Activated B cell treated with CpG ODN at 0.5 μM for 24 hours (primary cell): ENCODE measurements around the gene PRR30. TPM values are rescaled to one million over a fixed set of nuclear protein-coding genes. Genes with fewer than 3 reads are reported as not detected.

Source experiments
- ATAC-seq: fragments of 200-7000 bp; cut with Tn5 transposase; one replicate; pipeline ENCODE4 v1.10.0; 2021; ENCODE audit warnings: low read depth, mild to moderate bottlenecking, moderate library complexity
- CTCF ChIA-PET: fragments of 350-600 bp; sonication (Branson Sonifier 250); formaldehyde crosslinking; loops from one replicate; lab custom pipeline; 2021; ENCODE audit warnings: antibody characterized with exemption; lab: Charles Lee
- POLR2A ChIA-PET: fragments of 350-600 bp; sonication (Branson Sonifier 250); formaldehyde crosslinking; loops from one replicate; lab custom pipeline; 2021; ENCODE audit warnings: antibody characterized with exemption; lab: Charles Lee
- DNase-seq: peaks from one replicate; pipeline ENCODE4 v3.0.0; 2022
- H3K27ac Mint-ChIP-seq: one replicate; pipeline ENCODE4 v1.8.0; 2020; ENCODE audit warnings: mixed read lengths
- H3K27me3 Mint-ChIP-seq: one replicate; pipeline ENCODE4 v1.8.0; 2021; ENCODE audit warnings: mixed read lengths
- H3K36me3 Mint-ChIP-seq: one replicate; pipeline ENCODE4 v1.8.0; 2021; ENCODE audit warnings: low read depth, mixed read lengths
- H3K4me1 Mint-ChIP-seq: one replicate; pipeline ENCODE4 v1.8.0; 2021; ENCODE audit warnings: mixed read lengths
- H3K4me3 Mint-ChIP-seq: one replicate; pipeline ENCODE4 v1.8.0; 2020; ENCODE audit warnings: mild to moderate bottlenecking, mixed read lengths
- H3K9me3 Mint-ChIP-seq: one replicate; pipeline ENCODE4 v1.8.0; 2020; ENCODE audit warnings: mixed read lengths
- CTCF ChIP-seq: fragments of 200-600 bp; IDR thresholded peaks from one replicate; pipeline ENCODE4 v1.8.0; 2022; ENCODE audit warnings: antibody characterized with exemption, mild to moderate bottlenecking
- intact Hi-C: fragments of 100-400 bp; cut with micrococcal nuclease; formaldehyde crosslinking; loops from one replicate; pipeline ENCODE4 v1.15.1; 2024
- total RNA-seq: library from RNA; stranded (reverse); gene quantifications from 2 replicates; pipeline ENCODE4 v1.2.3, GENCODE V29; 2022

The PRR30 gene
- total RNA-seq, 1 donor from 2014 or later, result not detected

- H3K4me3 Mint-ChIP-seq, result no peak overlapping the region
- ChIA-PET POLR2A (interaction anchor here (0.6 kb wide), 1 partner anchor 345 kb away, joined by 8 read pairs; no protein-coding TSS in a partner anchor), CTCF (no interaction called here)
- H3K9me3 Mint-ChIP-seq, result no peaks in the 10 kb centered on the region
- ATAC-seq (no peak), DNase-seq (no peak)
- no peaks in the 10 kb centered on the region for H3K27me3 Mint-ChIP-seq
- H3K27ac Mint-ChIP-seq, result no peak overlapping the region
- H3K4me1 Mint-ChIP-seq, result peaks cover 11% of the 10 kb centered on the region
- H3K36me3 Mint-ChIP-seq, result no peaks in the 10 kb centered on the region
- no peak for TF ChIP-seq CTCF
- intact Hi-C loops, result no loop called here
Measured at GRCh38 chr2:27094353-27094984, 44.7 kb downstream of the PRR30 start.

- DNase-seq, result no peak
- no peak for ATAC-seq
- H3K9me3 Mint-ChIP-seq, result no peaks in the 10 kb centered on the region
- peaks cover 11% of the 10 kb centered on the region for H3K4me1 Mint-ChIP-seq
- ChIA-PET POLR2A (interaction anchor here (0.6 kb wide), 1 partner anchor 344 kb away, joined by 8 read pairs; no protein-coding TSS in a partner anchor), CTCF (no interaction called here)
- no peaks in the 10 kb centered on the region for H3K36me3 Mint-ChIP-seq
- TF ChIP-seq CTCF, result no peak
- no peaks in the 10 kb centered on the region for H3K27me3 Mint-ChIP-seq
- intact Hi-C loops, result no loop called here
- H3K27ac Mint-ChIP-seq, result no peak overlapping the region
- no peak overlapping the region for H3K4me3 Mint-ChIP-seq
Measured at GRCh38 chr2:27093430-27094352, 45.5 kb downstream of the PRR30 start.

GRCh38 chr2:27092696-27093429 lies 46.3 kb downstream of the PRR30 start:
- no peaks in the 10 kb centered on the region for H3K36me3 Mint-ChIP-seq
- peaks cover 11% of the 10 kb centered on the region for H3K4me1 Mint-ChIP-seq
- H3K27ac Mint-ChIP-seq, result no peak overlapping the region
- no peaks in the 10 kb centered on the region for H3K9me3 Mint-ChIP-seq
- intact Hi-C loops, result no loop called here
- ATAC-seq, result no peak
- ChIA-PET POLR2A (no interaction called here), CTCF (no interaction called here)
- H3K27me3 Mint-ChIP-seq, result no peaks in the 10 kb centered on the region
- no peak for DNase-seq
- TF ChIP-seq CTCF, result no peak
- no peak overlapping the region for H3K4me3 Mint-ChIP-seq

GRCh38 chr2:27091746-27092695 lies 47.2 kb downstream of the PRR30 start:
- POLR2A ChIA-PET, result interaction anchor here (0.5 kb wide), 1 partner anchor 174 kb away, joined by 4 read pairs; no protein-coding TSS in a partner anchor
- no peak overlapping the region for H3K4me3 Mint-ChIP-seq
- DNase-seq (no peak), ATAC-seq (no peak)
- CTCF ChIA-PET, result interaction anchor here (0.9 kb wide), 1 partner anchor 211 kb away, joined by 3 read pairs; no protein-coding TSS in a partner anchor
- no peak overlapping the region for H3K27ac Mint-ChIP-seq
- no peaks in the 10 kb centered on the region for H3K36me3 Mint-ChIP-seq
- no peaks in the 10 kb centered on the region for H3K9me3 Mint-ChIP-seq
- H3K27me3 Mint-ChIP-seq, result no peaks in the 10 kb centered on the region
- peaks cover 14% of the 10 kb centered on the region for H3K4me1 Mint-ChIP-seq
- TF ChIP-seq CTCF, result no peak
- intact Hi-C loops, result no loop called here
